ENCODE data around the gene FGF8.

The FGF8 gene
- long read RNA-seq, partial matches to known transcripts: 1 of 8 reads
- long read RNA-seq, other reads (novel, unspliced or antisense): 7 of 8 reads

GRCh38 chr10:101775273-101776160, at the start of gene FGF8:
Gene FGF8, minus strand, starts transcription at chr10:101776114. Its CDS starts 214 bp downstream, at chr10:101775900.
- DNase-seq (ENCODE audit: low read depth in 1 of 2, low spot score in 1 of 2): no peak
- no peak within 1 kb of the TSS for H3K4me3 ChIP-seq (replicated peaks; ENCODE audit: insufficient read depth, low read length)
- no peak for TF ChIP-seq GABPA (IDR thresholded peaks at IDR 0.05; ENCODE audit: low read depth)
- no peak for TF ChIP-seq REST (IDR thresholded peaks at IDR 0.05; ENCODE audit: insufficient replicate concordance, low read depth)
- no peak for TF ChIP-seq SPI1 (IDR thresholded peaks at IDR 0.05; ENCODE audit: borderline replicate concordance, low read depth)
- no peak for TF ChIP-seq POLR2AphosphoS5 (IDR thresholded peaks at IDR 0.05; ENCODE audit: low read depth)
- no peak for TF ChIP-seq CTCF (IDR thresholded peaks at IDR 0.05; ENCODE audit: insufficient read depth, low read length)
- H3K27me3 ChIP-seq (ENCODE audit: insufficient read depth, poor library complexity, severe bottlenecking): peaks cover 43% of the 10 kb centered on the region
- no peak within 1 kb of the TSS for H3K27ac ChIP-seq (replicated peaks)

GRCh38 chr10:101824736-101825135, 48.8 kb upstream of the FGF8 start:
- no peak for DNase-seq (ENCODE audit: low read depth in 1 of 2, low spot score in 1 of 2)
- H3K27ac ChIP-seq (replicated peaks): no peak overlapping the region
- H3K27me3 ChIP-seq (ENCODE audit: insufficient read depth, poor library complexity, severe bottlenecking): no peaks in the 10 kb centered on the region
- TF ChIP-seq REST (IDR thresholded peaks at IDR 0.05; ENCODE audit: insufficient replicate concordance, low read depth): no peak
- no peak for TF ChIP-seq GABPA (IDR thresholded peaks at IDR 0.05; ENCODE audit: low read depth)
- TF ChIP-seq SPI1 (IDR thresholded peaks at IDR 0.05; ENCODE audit: borderline replicate concordance, low read depth): no peak
- no peak for TF ChIP-seq CTCF (IDR thresholded peaks at IDR 0.05; ENCODE audit: insufficient read depth, low read length)
- TF ChIP-seq POLR2AphosphoS5 (IDR thresholded peaks at IDR 0.05; ENCODE audit: low read depth): no peak
- H3K4me3 ChIP-seq (replicated peaks; ENCODE audit: insufficient read depth, low read length): no peak overlapping the region

GRCh38 chr10:101818872-101819633, 43.1 kb upstream of the FGF8 start:
- TF ChIP-seq GABPA (IDR thresholded peaks at IDR 0.05; ENCODE audit: low read depth) (no peak), CTCF (IDR thresholded peaks at IDR 0.05; ENCODE audit: insufficient read depth, low read length) (no peak), POLR2AphosphoS5 (IDR thresholded peaks at IDR 0.05; ENCODE audit: low read depth) (peak; percentile 18; the same call in 1 of the 2 replicates), REST (IDR thresholded peaks at IDR 0.05; ENCODE audit: insufficient replicate concordance, low read depth) (peak; percentile 35)
- no peak for DNase-seq (ENCODE audit: low read depth in 1 of 2, low spot score in 1 of 2)
- peak overlapping the region; percentile 51 for H3K4me3 ChIP-seq (replicated peaks; ENCODE audit: insufficient read depth, low read length)
- peak overlapping the region; percentile 89 for H3K27ac ChIP-seq (replicated peaks)
- H3K27me3 ChIP-seq (ENCODE audit: insufficient read depth, poor library complexity, severe bottlenecking): no peaks in the 10 kb centered on the region

All from HL-60 (cell line).